Panc1 (cell line): Measurements from ENCODE around the gene GALNT9. TPM values are rescaled to one million over a fixed set of nuclear protein-coding genes. Genes with fewer than 3 reads are reported as not detected.

Experiments used
- ATAC-seq: fragments of 200-7000 bp; cut with Tn5 transposase; 2 replicates; pipeline ENCODE4 v1.9.1; 2020; ENCODE audit warnings: mild to moderate bottlenecking, moderate library complexity
- BruUV-seq: library from RNA; stranded (reverse); fragments of 400-500 nt; replicated peaks from 2 replicates; lab custom pipeline; 2021; lab: Mats Ljungman, UMichigan
- CTCF ChIA-PET: fragments of 300-600 bp; sonication (Branson Sonifier 250); formaldehyde crosslinking; loops from one replicate; lab custom pipeline; 2022; ENCODE audit warnings: antibody characterized with exemption; lab: Charles Lee
- POLR2A ChIA-PET: fragments of 300-600 bp; sonication (Branson Sonifier 250); formaldehyde crosslinking; loops from one replicate; lab custom pipeline; 2022; ENCODE audit warnings: antibody characterized with exemption; lab: Charles Lee
- DNase-seq: peaks from one replicate; pipeline ENCODE4 v3.0.0-alpha.2; 2010; ENCODE audit warnings: low read depth, low spot score
- H3K27ac ChIP-seq: 2 replicates; pipeline ENCODE4 v1.5.1; 2011; ENCODE audit warnings: mild to moderate bottlenecking, low read length, inconsistent platforms
- H3K27me3 ChIP-seq: fragments of 200-500 bp; sonication (Bioruptor generic); 2 replicates; pipeline ENCODE4 v1.6.0; 2014; ENCODE audit warnings: low read length, inconsistent platforms; ENCODE audit not compliant: control insufficient read depth, insufficient read depth
- H3K36me3 ChIP-seq: fragments of 200-500 bp; sonication (Bioruptor generic); 2 replicates; pipeline ENCODE4 v1.5.1; 2014; ENCODE audit warnings: inconsistent platforms, mild to moderate bottlenecking, low read length, moderate library complexity; ENCODE audit not compliant: control insufficient read depth, insufficient read depth
- H3K4me1 ChIP-seq: 2 replicates; pipeline ENCODE4 v1.5.1; 2011; ENCODE audit warnings: inconsistent platforms, mild to moderate bottlenecking, low read length, moderate library complexity; ENCODE audit not compliant: control insufficient read depth, insufficient read depth
- H3K4me3 ChIP-seq, 2 experiments: 2 replicates each; pipeline ENCODE4 v1.5.1; 2011 to 2012; ENCODE audit warnings: low read depth in 2 of 2, low read length in 2 of 2, mild to moderate bottlenecking in 2 of 2, inconsistent platforms in 1 of 2, moderate library complexity in 1 of 2
- H3K9me3 ChIP-seq: fragments of 200-500 bp; sonication (Bioruptor generic); 2 replicates; pipeline ENCODE4 v1.5.1; 2014; ENCODE audit warnings: low read depth, mild to moderate bottlenecking, inconsistent platforms, low read length, moderate library complexity; ENCODE audit not compliant: control insufficient read depth, insufficient read depth
- CTCF ChIP-seq: fragments of 450-650 bp; IDR thresholded peaks from 2 replicates; pipeline ENCODE4 v1.5.1; 2017; ENCODE audit warnings: mild to moderate bottlenecking
- POLR2AphosphoS5 ChIP-seq: IDR thresholded peaks from 2 replicates; pipeline ENCODE4 v1.6.1; 2012; ENCODE audit warnings: mild to moderate bottlenecking, low read depth, low read length, moderate library complexity
- SIN3A ChIP-seq: IDR thresholded peaks from 2 replicates; pipeline ENCODE4 v1.6.1; 2012; ENCODE audit warnings: low read depth, mild to moderate bottlenecking, low read length, moderate library complexity, borderline replicate concordance; ENCODE audit not compliant: insufficient read depth
- TCF7L2 ChIP-seq: IDR thresholded peaks from 2 replicates; pipeline ENCODE4 v1.6.1; 2011; ENCODE audit warnings: mild to moderate bottlenecking, low read depth, low read length, inconsistent platforms
- in situ Hi-C: cut with HindIII; loops from 2 replicates; pipeline ENCODE4 v1.10.0; 2016; ENCODE audit warnings: low sequenced_read_pairs, low pct_unique_long_range_greater_than_20kb
- intact Hi-C: fragments of 100-400 bp; cut with micrococcal nuclease; formaldehyde crosslinking; loops from one replicate; pipeline ENCODE4 v1.10.0; 2022; ENCODE audit not compliant: unreplicated experiment
- total RNA-seq: library from RNA; stranded (reverse); gene quantifications from one replicate; pipeline ENCODE4 v1.2.1, GENCODE V29; 2021; ENCODE audit not compliant: unreplicated experiment
- TF ChIP-seq, protein P1 (sequence below), 2 experiments: IDR thresholded peaks; 2 replicates each; pipeline ENCODE4 v1.6.1; 2011 to 2012; ENCODE audit warnings: low read depth in 2 of 2, control low read depth in 1 of 2, low read length in 1 of 2, mild to moderate bottlenecking in 1 of 2, moderate library complexity in 1 of 2; ENCODE audit not compliant: insufficient read depth in 1 of 2

Gene GALNT9
- total RNA-seq, 1 experiment from 2014 or later: 0.33 TPM

GRCh38 chr12:132306885-132307191 is 22.6 kb downstream of the GALNT9 start:
- CTCF ChIA-PET: no interaction called here
- no peak for DNase-seq
- in situ Hi-C loops: no loop called here

DNA sequence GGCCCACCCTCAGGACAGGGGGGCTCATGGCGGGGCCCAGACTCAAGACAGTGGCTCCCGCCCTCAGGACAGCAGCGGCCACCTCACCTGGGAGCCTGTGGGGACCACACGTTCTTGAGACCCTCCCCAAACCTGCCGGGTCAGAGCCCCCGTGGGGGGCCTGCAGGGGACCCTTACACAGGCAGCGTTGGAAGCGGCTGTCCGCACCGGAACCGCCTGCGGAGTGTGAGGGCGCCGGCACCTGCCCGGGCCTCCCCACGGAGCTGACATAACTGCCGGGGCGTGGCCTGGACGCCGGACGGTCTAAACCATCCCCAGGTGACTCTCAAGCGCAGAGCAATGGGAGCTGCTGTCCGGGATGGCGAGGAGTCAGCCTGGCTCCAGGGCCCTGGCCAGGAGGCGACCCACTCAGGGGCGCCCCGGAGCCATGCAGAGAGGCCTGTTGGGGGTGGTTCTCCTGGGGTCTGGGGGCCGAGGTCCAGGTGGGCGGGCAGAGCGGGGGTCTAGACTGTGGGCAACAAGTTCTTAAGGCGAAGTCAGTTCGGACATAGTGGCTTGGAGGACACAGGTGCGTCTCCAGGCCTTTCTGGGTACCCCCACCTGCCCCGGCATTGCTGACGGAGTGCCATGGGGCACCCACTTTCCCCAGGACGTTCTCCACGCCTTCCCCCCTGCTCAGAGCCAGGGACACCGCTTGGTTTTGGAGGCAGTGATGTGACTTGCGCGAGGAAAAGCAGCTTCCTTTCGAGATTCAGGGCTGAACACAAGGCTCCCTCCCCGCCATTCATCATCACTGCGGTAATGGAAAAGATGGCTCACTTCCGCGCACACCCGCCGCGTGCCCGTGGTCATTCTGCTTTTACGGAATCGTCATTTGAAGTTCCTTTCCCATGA is 23.2 kb downstream of the GALNT9 start:
- in situ Hi-C loops (no loop called here), intact Hi-C loops (no loop called here)
- Histone ChIP-seq H3K4me1 (no peaks in the 10 kb centered on the region), H3K4me3 (no peak overlapping the region), H3K27ac (no peak overlapping the region), H3K9me3 (no peaks in the 10 kb centered on the region), H3K36me3 (no peaks in the 10 kb centered on the region), H3K27me3 (0 out of 2 replicates have a peak, but pooled peaks cover 2% of the 10 kb centered on the region)
- ChIA-PET CTCF (no interaction called here), POLR2A (no interaction called here)
- ATAC-seq (no peak), DNase-seq (no peak)
- TF ChIP-seq SIN3A (no peak), CTCF (no peak), POLR2AphosphoS5 (no peak), TCF7L2 (no peak)
- TF ChIP-seq, protein P1, sequence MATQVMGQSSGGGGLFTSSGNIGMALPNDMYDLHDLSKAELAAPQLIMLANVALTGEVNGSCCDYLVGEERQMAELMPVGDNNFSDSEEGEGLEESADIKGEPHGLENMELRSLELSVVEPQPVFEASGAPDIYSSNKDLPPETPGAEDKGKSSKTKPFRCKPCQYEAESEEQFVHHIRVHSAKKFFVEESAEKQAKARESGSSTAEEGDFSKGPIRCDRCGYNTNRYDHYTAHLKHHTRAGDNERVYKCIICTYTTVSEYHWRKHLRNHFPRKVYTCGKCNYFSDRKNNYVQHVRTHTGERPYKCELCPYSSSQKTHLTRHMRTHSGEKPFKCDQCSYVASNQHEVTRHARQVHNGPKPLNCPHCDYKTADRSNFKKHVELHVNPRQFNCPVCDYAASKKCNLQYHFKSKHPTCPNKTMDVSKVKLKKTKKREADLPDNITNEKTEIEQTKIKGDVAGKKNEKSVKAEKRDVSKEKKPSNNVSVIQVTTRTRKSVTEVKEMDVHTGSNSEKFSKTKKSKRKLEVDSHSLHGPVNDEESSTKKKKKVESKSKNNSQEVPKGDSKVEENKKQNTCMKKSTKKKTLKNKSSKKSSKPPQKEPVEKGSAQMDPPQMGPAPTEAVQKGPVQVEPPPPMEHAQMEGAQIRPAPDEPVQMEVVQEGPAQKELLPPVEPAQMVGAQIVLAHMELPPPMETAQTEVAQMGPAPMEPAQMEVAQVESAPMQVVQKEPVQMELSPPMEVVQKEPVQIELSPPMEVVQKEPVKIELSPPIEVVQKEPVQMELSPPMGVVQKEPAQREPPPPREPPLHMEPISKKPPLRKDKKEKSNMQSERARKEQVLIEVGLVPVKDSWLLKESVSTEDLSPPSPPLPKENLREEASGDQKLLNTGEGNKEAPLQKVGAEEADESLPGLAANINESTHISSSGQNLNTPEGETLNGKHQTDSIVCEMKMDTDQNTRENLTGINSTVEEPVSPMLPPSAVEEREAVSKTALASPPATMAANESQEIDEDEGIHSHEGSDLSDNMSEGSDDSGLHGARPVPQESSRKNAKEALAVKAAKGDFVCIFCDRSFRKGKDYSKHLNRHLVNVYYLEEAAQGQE (IDR thresholded peaks at IDR 0.05; ENCODE audit: insufficient read depth in 1 of 2, low read depth in 2 of 2, low read length in 1 of 2): no peak
- no TSS peak for BruUV-seq

More at GRCh38 chr12:132306885-132307191, 22.6 kb downstream of the GALNT9 start:
- intact Hi-C loops: no loop called here
- H3K36me3 ChIP-seq: no peaks in the 10 kb centered on the region
- no peaks in the 10 kb centered on the region for H3K9me3 ChIP-seq
- POLR2A ChIA-PET: no interaction called here
- TF ChIP-seq CTCF (no peak), TCF7L2 (no peak), SIN3A (no peak), POLR2AphosphoS5 (no peak)
- TF ChIP-seq, protein P1 (IDR thresholded peaks at IDR 0.05; ENCODE audit: insufficient read depth in 1 of 2, low read depth in 2 of 2, low read length in 1 of 2): no peak
- H3K4me3 ChIP-seq: no peak overlapping the region
- 0 out of 2 replicates have a peak, but pooled peaks cover under 1% of the 10 kb centered on the region for H3K27me3 ChIP-seq
- BruUV-seq: no TSS peak
- ATAC-seq: no peak
- H3K27ac ChIP-seq: no peak overlapping the region
- H3K4me1 ChIP-seq: no peaks in the 10 kb centered on the region
